Measurements from ENCODE around the gene FHIT.

Gene FHIT

DNA sequence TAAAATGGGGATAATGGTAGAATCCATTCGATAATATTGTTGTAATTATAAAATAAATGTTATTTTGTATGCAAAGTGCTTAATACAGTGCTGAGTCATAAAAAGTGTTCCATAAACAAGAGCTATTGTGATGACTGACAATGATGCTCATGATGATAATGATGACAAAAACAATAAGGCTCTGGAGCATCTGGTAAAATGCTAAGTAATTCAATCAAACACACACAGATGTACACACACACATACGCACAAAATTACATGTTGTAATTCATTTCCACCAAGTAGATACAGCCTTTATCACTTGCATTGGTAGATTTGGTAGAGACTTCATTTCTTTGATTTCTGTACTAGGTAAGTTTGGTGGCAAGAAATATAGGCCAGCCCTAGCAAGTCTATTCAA lies 163.8 kb downstream of the FHIT start:
- TF ChIP-seq GATA2 (IDR thresholded peaks at IDR 0.05; ENCODE audit: low read depth, low read length) (no peak), GATA3 (IDR thresholded peaks at IDR 0.05; ENCODE audit: low read depth, low read length) (no peak)

DNA sequence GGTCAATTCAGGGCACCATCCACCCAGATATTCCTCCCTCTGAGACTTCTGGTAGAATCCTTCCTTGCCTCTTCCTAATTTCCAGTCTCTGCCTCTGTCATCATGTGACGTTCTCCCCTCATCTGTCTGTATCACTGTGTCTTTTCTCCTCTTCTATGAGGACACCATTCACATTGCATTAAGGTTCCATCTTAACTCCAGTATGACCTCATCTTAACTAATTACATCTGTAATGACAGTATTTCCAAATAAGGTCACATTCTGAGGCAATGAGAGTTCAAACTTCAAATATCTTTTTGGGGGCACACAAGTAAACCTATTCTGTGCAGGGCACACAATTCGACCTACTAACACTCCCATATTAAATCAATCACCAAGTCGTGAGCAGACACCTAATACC lies 169.7 kb downstream of the FHIT start:
- TF ChIP-seq GATA2 (IDR thresholded peaks at IDR 0.05; ENCODE audit: low read depth, low read length) (no peak), GATA3 (IDR thresholded peaks at IDR 0.05; ENCODE audit: low read depth, low read length) (no peak)

DNA sequence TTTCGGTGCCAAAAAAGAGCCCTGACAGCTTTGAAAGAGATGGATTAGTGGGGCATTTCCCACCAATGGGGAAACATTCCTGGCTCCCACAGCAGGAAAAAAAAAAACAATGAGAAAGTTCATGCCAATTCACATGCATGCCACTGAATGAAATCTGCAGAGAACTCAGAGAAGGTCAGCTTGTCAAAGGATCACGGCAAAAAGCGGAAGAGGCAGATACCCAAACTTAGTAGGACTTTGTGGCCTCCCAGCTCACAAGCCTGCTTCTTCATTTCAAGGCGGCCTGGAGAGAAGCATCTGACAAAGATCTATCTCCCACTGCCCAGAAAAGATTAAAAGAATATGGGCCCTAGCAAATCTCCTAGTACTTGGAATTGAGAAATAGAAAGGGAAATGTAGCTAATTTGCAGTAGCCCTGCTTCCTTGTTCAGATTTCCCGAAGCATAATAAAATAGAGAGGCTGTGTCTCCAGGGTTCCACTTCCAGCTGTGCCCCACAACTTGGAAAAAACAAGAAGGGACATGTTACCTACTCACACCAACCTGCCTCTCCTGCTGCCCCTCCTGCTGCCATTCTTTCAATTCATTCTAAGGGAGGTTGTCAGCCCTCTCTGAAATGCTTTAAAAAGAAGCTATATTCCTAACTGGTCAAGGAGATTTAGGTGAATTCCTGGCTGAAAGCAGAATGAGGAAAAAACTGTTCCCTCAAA lies 170.4 kb downstream of the FHIT start:
- TF ChIP-seq GATA2 (IDR thresholded peaks at IDR 0.05; ENCODE audit: low read depth, low read length) (no peak), GATA3 (IDR thresholded peaks at IDR 0.05; ENCODE audit: low read depth, low read length) (no peak)

DNA sequence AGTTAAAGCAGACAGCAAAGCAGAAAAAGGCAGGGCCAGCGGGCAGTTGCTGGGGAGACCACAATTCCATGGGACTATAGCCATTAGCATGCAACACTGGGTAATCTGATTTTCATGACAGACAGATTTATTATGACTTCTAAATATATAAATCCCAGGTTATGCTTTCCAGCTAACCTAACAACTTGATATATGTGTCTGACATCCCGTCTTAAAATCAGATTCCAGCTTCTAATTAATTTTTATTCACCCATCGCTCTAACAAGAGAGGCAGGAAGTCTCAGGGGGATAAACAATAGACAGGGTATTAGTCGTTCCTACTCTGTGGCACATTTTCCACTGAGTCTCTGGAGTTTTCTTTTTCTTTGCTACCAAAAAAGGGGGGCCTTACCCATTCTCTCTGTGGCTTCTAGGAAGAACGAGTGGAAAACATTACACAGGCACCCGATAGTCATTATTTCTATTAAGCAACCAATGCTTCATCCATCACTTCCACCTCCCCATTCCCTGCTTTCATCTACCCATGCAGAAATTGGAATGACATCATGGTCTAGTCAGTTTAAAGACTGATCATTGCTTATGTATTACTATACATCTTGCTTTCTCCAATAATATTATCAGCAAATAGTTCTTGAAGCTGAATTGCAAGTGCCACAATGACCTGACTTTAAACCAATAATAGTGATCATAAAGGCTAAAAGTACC lies 173.1 kb downstream of the FHIT start:
- no peak for TF ChIP-seq GATA2 (IDR thresholded peaks at IDR 0.05; ENCODE audit: low read depth, low read length)
- TF ChIP-seq GATA3 (IDR thresholded peaks at IDR 0.05; ENCODE audit: low read depth, low read length) = no peak

DNA sequence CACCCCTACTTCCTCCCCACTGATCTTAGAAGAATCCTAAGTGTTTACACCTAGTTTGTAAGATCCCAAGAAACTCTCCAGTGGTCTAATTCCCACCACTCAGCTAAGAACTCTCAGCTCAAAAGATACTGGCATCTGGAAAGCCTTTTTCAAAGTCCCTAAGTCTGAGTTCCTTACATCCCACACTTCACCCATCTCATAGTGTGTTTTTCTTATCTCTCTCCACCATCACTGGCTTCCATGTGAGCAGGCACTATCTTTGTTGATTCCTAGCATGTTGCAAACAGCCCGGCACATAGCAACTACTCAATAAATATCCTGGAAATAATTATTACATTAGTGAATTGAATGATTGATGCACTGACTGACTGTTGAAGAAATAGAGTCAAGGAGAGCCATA lies 173.7 kb downstream of the FHIT start:
- TF ChIP-seq GATA2 (IDR thresholded peaks at IDR 0.05; ENCODE audit: low read depth, low read length) (peak; percentile 75; the same call in 1 of the 2 replicates), GATA3 (IDR thresholded peaks at IDR 0.05; ENCODE audit: low read depth, low read length) (peak; percentile 60; the same call in 1 of the 2 replicates)

DNA sequence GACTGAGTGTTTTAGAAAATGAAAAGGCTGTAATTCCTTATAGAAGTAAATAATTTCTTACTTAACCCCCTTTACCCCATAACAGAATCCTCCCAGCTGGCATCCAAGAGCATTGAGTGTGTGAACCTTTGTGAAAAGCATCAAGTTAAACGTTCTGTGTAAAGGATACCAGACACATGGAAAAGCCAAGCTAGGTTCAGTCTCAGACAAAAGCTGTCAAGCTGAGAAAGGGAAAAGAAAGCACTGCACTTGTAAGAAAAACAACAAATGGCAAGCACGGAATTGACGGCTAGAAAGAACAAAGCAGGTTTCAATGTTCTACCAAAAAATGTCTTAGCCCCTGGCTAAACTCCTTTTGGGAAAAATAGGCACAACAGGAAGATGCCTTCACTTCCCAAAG lies 176.5 kb downstream of the FHIT start:
- TF ChIP-seq GATA3 (IDR thresholded peaks at IDR 0.05; ENCODE audit: low read depth, low read length) (no peak), GATA2 (IDR thresholded peaks at IDR 0.05; ENCODE audit: low read depth, low read length) (no peak)

DNA sequence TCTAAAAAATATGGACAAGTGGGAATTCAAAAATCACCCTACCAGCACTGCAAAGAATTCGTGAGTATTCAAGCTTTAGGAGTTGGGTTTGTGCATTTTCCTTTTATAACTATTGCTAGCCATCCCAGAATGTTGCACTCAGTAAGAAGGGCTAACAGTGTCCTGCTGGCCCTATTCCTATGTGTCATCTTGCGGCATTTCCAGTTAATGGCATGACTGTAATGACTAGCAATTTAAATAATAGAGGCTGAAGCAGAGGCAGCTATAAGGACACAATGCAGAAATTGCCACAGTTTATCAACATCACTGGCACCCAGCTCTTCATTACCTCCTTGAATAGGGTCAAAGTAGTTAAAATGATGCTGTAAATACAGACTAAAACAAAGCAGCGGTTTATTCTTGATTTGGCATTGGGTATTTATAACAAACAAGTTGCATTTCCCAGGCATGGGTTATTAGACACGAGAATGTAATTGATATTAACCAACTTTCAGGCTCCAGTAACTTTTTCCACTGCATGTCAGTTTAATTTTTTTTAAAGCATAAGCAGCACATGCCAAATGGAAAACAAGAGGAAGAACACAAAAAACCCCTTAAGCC lies 177.6 kb downstream of the FHIT start:
- no peak for TF ChIP-seq GATA3 (IDR thresholded peaks at IDR 0.05; ENCODE audit: low read depth, low read length)
- TF ChIP-seq GATA2 (IDR thresholded peaks at IDR 0.05; ENCODE audit: low read depth, low read length) = no peak

DNA sequence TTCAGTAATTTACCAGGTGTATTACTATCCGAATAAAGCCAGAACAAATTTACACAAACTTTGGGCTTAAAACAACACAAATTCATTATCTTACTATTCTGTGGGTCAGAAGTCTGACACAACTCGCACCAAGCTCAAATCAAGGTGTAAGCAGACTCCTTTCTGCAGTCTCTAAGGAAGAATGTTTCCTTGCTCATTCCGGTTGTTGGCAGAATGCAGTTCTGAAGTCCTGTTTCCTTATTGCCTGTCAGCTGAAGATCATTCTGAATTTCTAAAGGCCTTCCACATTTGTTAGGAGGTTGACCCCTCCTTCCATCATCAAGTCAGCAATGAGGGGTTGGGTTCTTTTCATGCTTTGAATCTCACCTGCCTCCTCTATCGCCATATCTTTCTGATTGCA lies 183.2 kb downstream of the FHIT start:
- TF ChIP-seq GATA3 (IDR thresholded peaks at IDR 0.05; ENCODE audit: low read depth, low read length) (no peak), GATA2 (IDR thresholded peaks at IDR 0.05; ENCODE audit: low read depth, low read length) (no peak)

DNA sequence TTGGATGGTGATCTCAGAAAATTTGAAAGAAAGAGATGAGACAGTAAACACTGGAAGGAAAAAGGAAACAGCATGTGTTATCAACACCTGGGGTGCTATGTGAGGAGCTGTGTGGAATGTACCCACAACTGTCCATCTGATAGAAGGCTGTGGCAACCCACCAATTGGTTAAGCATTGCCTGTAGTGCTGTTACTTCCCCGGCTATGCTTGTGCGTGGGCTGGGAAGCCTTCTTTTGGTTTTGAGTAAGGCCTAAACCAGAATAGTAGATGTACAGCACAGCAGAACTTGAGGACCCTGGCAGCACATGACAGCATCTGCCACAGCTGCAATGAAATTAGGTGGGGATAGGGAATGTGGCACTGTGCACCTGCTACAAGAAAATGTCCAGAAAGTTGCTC lies 184.5 kb downstream of the FHIT start:
- TF ChIP-seq GATA2 (IDR thresholded peaks at IDR 0.05; ENCODE audit: low read depth, low read length) = no peak
- no peak for TF ChIP-seq GATA3 (IDR thresholded peaks at IDR 0.05; ENCODE audit: low read depth, low read length)

DNA sequence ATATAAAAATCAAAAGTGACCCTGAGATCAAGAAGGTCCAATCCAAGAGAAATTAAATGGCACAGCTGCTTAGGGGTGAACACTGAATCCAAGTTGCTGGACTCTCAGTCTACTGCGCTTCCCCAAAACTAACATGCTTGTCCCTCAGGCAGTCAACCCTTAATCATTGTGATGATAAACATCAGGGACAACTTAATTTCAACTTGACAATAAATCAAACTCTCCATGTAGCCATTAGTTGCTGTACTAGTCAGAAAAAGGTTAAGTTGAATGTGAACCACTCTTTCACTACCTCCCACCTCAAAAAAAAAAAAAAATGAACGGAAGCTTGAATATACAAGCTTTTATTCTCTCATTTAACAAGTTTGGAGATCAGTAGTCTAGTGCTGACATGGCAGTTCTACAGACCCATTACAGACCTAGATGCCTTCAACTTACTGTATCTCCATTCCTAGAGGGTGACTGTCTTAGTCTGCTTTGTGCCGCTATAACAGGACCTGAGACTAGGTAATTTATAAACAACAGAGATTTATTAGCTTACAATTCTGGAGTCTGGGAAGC lies 185.7 kb downstream of the FHIT start:
- no peak for TF ChIP-seq GATA3 (IDR thresholded peaks at IDR 0.05; ENCODE audit: low read depth, low read length)
- TF ChIP-seq GATA2 (IDR thresholded peaks at IDR 0.05; ENCODE audit: low read depth, low read length) = no peak

DNA sequence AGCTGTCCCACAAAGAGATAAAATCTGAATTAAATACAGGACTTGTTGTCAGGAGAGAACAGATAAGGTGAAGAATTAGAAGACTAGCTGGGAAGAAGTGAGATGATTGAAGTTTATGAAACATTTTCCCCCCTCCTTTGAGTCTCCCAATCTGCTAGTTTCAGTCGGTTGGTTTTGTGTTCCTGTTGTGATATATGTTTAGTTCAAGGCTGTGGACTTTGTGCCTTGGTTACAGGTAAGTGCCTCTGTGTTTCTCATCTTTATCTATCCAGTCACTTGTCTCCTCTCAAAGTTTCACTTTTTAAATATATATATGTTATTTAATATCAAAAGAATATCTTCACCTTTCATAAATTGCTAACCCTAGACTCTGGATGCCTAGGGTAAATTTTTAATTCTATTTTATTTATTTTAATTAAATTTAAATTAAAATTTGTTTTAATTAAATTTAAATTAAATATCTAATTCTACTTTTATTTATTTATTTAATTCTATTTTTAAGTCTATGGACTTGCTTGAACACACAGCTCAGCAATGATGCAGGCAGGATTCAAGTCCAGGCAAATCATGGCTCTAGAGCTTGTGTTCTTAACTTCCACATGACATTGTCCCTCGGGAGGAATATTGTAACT lies 190.0 kb downstream of the FHIT start:
- TF ChIP-seq GATA3 (IDR thresholded peaks at IDR 0.05; ENCODE audit: low read depth, low read length) (no peak), GATA2 (IDR thresholded peaks at IDR 0.05; ENCODE audit: low read depth, low read length) (no peak)

DNA sequence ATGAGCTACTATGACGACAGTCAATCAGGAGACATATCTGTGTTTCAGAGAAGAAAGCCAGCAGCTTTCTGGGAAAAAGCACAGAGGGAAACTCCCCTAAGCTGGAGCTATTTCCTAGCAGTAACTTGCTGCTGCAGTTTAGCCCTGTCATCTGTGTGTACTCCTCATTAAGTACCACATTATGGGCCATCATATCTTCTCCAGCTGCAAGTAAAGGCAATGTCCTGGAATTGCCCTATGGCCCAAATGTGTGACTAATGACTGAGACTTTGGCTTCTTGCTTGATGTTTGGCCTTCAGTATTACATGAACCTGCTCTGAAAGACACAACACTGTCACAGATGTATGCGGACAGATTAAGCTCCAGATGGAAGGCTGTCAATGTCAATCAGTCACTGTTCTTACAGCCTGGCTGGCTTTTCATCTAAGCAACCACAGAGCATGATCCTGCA lies 190.8 kb downstream of the FHIT start:
- TF ChIP-seq GATA3 (IDR thresholded peaks at IDR 0.05; ENCODE audit: low read depth, low read length) (no peak), GATA2 (IDR thresholded peaks at IDR 0.05; ENCODE audit: low read depth, low read length) (no peak)

DNA sequence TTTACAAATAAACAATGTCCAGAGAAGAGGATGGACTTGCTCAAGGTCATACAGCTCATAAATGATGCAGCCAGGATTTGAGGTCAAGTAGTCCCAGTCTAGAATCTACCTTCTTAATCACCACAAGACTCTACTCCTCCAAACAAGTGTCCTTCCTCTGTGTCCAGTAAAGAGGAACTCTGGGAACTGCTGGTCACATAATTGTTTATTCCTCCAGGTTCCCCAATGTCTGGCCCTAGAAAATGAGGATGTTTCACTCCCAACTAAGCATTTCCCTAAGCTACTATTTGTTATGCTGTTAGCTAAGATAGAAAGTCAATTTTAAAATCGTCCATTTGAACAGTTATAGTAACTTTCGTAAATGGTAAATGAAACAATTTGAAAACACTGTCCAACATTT lies 192.4 kb downstream of the FHIT start:
- TF ChIP-seq GATA2 (IDR thresholded peaks at IDR 0.05; ENCODE audit: low read depth, low read length) (no peak), GATA3 (IDR thresholded peaks at IDR 0.05; ENCODE audit: low read depth, low read length) (no peak)

DNA sequence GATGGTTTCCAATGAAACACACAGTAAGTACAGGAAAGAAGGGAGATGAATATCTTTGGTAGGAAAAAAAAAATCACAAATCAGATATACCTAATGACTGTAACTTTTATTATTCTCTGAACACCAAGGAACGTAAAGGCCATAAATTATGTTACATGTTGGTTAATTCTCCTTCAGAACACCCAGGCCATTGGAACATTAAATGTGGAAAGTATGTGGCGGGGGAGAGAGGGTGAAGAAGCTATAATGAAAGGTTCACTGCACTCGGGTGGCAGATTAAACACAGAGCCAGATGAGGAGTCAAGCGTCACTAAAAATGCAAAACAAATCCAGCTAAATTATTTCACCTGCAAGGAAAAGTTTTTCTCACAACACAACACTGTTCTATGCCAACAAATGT lies 193.8 kb downstream of the FHIT start:
- TF ChIP-seq GATA3 (IDR thresholded peaks at IDR 0.05; ENCODE audit: low read depth, low read length) = no peak
- no peak for TF ChIP-seq GATA2 (IDR thresholded peaks at IDR 0.05; ENCODE audit: low read depth, low read length)

Measured in SH-SY5Y (cell line).